Activated naive CD4-positive, alpha-beta T cell treated with anti-CD3 and anti-CD28 coated beads for 36 hours (primary cell): Measurements from ENCODE around the gene AKNAD1. TPM values are rescaled to one million over a fixed set of nuclear protein-coding genes. Genes with fewer than 3 reads are reported as not detected.

ENCODE experiments used
- CTCF ChIA-PET: fragments of 350-600 bp; sonication (Branson Sonifier 250); formaldehyde crosslinking; loops from one replicate; lab custom pipeline; 2021; ENCODE audit warnings: antibody characterized with exemption; lab: Charles Lee
- DNase-seq: peaks from one replicate; pipeline ENCODE4 v3.0.0-alpha.2; 2020
- H3K27ac Mint-ChIP-seq: one replicate; pipeline ENCODE4 v1.8.0; 2021; ENCODE audit warnings: mild to moderate bottlenecking, mixed read lengths
- H3K27me3 Mint-ChIP-seq: one replicate; pipeline ENCODE4 v1.8.0; 2021; ENCODE audit warnings: low read depth, mixed read lengths
- H3K36me3 Mint-ChIP-seq: one replicate; pipeline ENCODE4 v1.8.0; 2021; ENCODE audit warnings: low read depth, mixed read lengths
- H3K4me1 Mint-ChIP-seq: one replicate; pipeline ENCODE4 v1.8.0; 2021; ENCODE audit warnings: low read depth, mixed read lengths
- H3K4me3 Mint-ChIP-seq: one replicate; pipeline ENCODE4 v1.8.0; 2021; ENCODE audit warnings: mild to moderate bottlenecking, moderate library complexity, mixed read lengths
- H3K9me3 Mint-ChIP-seq: one replicate; pipeline ENCODE4 v1.8.0; 2021; ENCODE audit warnings: mixed read lengths
- intact Hi-C: fragments of 100-400 bp; cut with micrococcal nuclease; formaldehyde crosslinking; loops from one replicate; pipeline ENCODE4 v1.15.1; 2023
- total RNA-seq, 2 experiments: library from RNA; stranded (reverse); gene quantifications; one replicate each; pipeline ENCODE4 v1.2.3, GENCODE V29; 2021

AKNAD1 gene
- total RNA-seq, 2 experiments from 2014 or later, result not detected

DNA sequence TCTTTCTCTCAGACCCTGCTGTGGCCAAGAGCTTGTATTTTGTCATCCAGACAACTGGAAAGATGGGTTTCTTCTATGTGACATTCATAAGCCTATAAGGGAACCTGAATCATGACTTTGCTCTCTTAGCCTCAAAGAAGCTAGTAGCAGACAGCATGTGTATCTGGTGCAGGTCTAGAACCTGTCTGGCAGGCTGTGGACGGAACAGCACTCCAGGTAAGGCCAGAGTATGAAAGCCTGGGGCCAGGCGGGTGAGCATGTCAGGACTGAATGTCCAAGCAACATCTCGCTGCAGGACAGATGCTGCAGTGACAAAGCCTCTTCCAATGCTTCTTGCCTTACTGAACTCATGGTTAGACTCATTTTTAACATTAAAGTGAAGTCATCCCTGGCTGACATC is 32.8 kb downstream of the AKNAD1 start:
- H3K27ac Mint-ChIP-seq, result no peak overlapping the region
- CTCF ChIA-PET, result interaction anchor here (0.9 kb wide), 1 partner anchor 73 kb away, joined by 4 read pairs; no protein-coding TSS in a partner anchor
- peaks cover 3% of the 10 kb centered on the region for H3K27me3 Mint-ChIP-seq
- no peaks in the 10 kb centered on the region for H3K9me3 Mint-ChIP-seq
- DNase-seq, result no peak
- H3K4me1 Mint-ChIP-seq, result no peaks in the 10 kb centered on the region
- no peak overlapping the region for H3K4me3 Mint-ChIP-seq
- intact Hi-C loops, result no loop called here
- no peaks in the 10 kb centered on the region for H3K36me3 Mint-ChIP-seq

DNA sequence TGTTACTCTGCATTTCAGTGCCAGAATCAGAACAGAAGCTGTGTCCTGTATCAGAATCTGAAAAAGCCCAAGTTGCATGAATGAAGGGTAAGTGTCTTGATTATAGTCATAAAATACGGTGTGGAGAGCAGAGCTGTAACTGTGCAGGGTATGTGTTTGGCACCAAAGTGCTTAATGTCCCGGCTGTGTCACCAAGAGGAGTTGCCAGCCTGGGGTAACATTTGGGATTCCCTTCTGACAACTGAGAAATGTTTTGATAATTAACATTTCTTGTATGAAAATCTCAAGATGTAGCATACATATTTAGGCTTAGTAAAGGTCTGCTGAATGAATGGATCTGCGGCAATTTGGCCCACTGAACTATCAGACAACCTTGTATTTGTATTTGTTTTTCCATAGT is 33.3 kb downstream of the AKNAD1 start:
- intact Hi-C loops, result no loop called here
- H3K4me1 Mint-ChIP-seq, result no peaks in the 10 kb centered on the region
- DNase-seq, result no peak
- H3K9me3 Mint-ChIP-seq, result no peaks in the 10 kb centered on the region
- CTCF ChIA-PET, result interaction anchor here (1.3 kb wide), 1 partner anchor 8 kb away, joined by 3 read pairs; no protein-coding TSS in a partner anchor
- H3K27me3 Mint-ChIP-seq, result peaks cover 3% of the 10 kb centered on the region
- no peak overlapping the region for H3K4me3 Mint-ChIP-seq
- no peak overlapping the region for H3K27ac Mint-ChIP-seq
- no peaks in the 10 kb centered on the region for H3K36me3 Mint-ChIP-seq

DNA sequence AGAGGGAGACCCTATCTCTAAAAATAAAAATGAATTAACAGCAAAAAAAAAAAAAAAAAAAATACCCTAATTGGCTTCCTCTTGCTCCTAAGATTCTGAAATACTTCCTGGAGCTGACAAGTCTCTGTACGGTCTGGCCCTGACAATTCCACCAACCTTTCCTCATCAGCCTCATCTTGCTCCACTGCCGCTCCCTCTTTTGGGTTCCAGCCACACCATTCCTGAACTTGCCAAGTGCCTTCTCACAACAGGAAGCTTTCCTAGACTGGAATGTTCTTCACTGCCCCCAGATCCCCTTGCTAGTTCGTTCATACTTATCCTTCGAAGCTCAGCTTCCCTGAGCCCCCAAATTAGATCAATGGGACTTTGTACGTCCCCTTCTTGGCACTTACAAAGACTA is 37.0 kb downstream of the AKNAD1 start:
- no peaks in the 10 kb centered on the region for H3K36me3 Mint-ChIP-seq

DNA sequence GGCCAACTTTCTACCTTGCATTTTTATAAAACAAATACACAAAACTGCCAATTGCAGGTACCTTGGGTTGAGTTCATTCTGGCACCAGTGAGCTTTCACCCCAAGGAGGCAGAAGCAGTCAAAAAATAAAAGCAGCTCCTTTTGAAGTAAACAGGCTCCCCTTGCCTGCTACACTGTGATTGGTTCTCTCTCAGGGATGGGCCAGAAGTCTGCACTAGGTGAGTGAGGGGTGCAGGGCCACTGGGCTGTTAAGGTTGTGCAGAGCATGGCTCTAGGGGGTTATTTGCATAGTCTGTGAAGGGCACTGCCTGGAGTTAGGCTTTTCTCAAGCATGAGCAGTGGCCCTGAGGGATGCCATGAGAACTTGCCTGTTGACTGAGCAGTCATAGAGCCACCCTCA is 39.1 kb downstream of the AKNAD1 start:
- Mint-ChIP-seq H3K27me3 (peaks cover 3% of the 10 kb centered on the region), H3K27ac (no peak overlapping the region), H3K9me3 (no peaks in the 10 kb centered on the region), H3K4me1 (no peaks in the 10 kb centered on the region), H3K4me3 (no peak overlapping the region), H3K36me3 (no peaks in the 10 kb centered on the region)
- CTCF ChIA-PET, result no interaction called here
- no peak for DNase-seq
- intact Hi-C loops, result no loop called here

More for the DNA sequence above, 37.0 kb downstream of the AKNAD1 start:
- Mint-ChIP-seq H3K9me3 (no peaks in the 10 kb centered on the region), H3K4me1 (no peaks in the 10 kb centered on the region), H3K4me3 (no peak overlapping the region), H3K27ac (no peak overlapping the region), H3K27me3 (peaks cover 3% of the 10 kb centered on the region)
- CTCF ChIA-PET, result interaction anchor here (1.6 to 3.0 kb wide), 2 partner anchors 9 to 78 kb away, joined by 4 to 11 read pairs; no protein-coding TSS in a partner anchor
- intact Hi-C loops, result no loop called here
- no peak for DNase-seq

DNA sequence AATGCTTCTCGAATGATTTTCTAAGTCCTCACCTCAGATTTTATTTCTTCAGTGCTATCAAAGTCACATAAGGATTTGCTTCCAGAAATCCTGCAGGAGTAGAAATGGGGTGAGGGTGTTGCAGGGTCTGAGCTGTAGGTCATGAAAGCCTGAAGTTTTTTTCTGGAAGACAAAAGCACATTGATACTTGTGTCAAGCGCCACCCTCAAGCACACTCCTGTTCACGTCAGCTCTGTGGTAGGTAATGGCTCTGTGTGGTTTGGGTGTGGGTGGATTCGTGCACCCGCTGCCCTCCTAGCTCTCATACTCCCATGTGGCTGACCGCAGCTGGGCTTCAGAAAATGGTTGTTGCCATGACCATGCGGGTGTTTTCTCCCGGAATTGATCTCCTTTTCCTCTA is 39.9 kb downstream of the AKNAD1 start:
- intact Hi-C loops, result no loop called here
- Mint-ChIP-seq H3K4me1 (no peaks in the 10 kb centered on the region), H3K36me3 (no peaks in the 10 kb centered on the region), H3K27ac (no peak overlapping the region), H3K4me3 (no peak overlapping the region), H3K27me3 (peaks cover 3% of the 10 kb centered on the region), H3K9me3 (no peaks in the 10 kb centered on the region)
- CTCF ChIA-PET, result interaction anchor here (0.6 to 1.3 kb wide), 2 partner anchors 10 to 11 kb away, joined by 3 to 5 read pairs; no protein-coding TSS in a partner anchor
- DNase-seq, result no peak

DNA sequence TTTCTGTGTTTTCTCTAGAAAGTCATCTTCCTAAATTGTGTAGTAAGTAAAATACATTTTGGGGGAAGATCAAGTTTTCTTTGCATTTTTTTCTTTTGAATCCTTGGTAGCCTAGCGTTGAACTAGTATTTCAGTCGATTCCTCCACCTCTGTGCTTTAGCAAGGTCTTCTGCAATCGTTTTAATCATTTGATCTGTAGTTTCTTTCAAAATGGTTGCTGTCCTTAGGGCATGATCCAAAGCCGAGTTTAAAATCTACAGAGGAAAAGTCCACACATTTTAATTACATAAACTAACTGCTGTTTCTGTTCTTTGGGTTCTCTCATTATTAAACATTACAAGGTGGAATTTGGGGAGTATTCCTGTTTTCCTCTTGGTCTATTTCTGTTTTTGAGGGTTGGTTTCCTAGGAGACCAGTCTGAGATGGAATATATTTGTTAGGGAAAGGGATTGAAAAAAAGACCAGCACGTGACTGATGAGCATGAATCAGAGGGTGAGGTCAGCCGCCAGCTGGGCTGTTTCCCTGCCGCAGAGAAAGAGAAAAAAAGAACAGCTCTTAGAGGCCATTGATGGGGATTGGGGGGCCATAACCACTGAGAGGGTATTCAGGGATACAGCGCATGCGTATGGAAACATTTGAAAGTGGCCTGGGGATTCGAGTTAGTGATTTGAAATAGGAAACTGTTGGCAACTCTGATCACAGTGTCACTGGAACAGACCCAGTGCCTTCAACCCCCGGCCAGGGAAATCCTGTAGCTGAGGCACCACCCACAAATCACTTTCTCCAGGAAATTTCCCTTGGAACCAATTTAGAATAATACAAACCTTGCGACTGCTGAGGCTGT is 40.6 kb downstream of the AKNAD1 start:
- CTCF ChIA-PET, result interaction anchor here (0.6 to 1.3 kb wide), 2 partner anchors 10 to 12 kb away, joined by 3 to 5 read pairs; no protein-coding TSS in a partner anchor
- Mint-ChIP-seq H3K9me3 (no peaks in the 10 kb centered on the region), H3K27ac (no peak overlapping the region), H3K27me3 (peaks cover 3% of the 10 kb centered on the region), H3K4me3 (no peak overlapping the region), H3K4me1 (no peaks in the 10 kb centered on the region), H3K36me3 (no peaks in the 10 kb centered on the region)
- no peak for DNase-seq
- intact Hi-C loops, result no loop called here

DNA sequence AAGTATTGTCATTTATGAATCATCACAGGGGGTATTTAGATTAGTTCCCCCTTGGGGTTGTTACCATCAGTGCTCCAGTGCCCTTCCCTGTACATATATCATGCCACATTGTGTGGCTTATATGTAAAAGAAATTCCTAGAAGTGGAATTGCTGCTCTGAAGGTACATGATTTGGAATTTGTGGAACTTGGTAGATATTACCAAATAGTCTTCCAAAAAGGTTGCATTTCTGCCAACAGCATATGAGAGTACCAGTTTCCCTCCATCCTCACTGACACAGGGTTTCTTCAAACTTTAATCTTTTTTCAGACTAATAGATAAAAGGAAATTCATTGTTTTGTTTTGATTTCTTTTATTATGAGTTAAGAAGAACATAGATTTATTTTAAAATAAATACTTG is 41.3 kb downstream of the AKNAD1 start:
- H3K4me1 Mint-ChIP-seq, result no peaks in the 10 kb centered on the region
- H3K27me3 Mint-ChIP-seq, result peaks cover 3% of the 10 kb centered on the region
- CTCF ChIA-PET, result no interaction called here
- no peaks in the 10 kb centered on the region for H3K36me3 Mint-ChIP-seq
- DNase-seq, result no peak
- intact Hi-C loops, result no loop called here
- H3K4me3 Mint-ChIP-seq, result no peak overlapping the region
- H3K9me3 Mint-ChIP-seq, result no peaks in the 10 kb centered on the region
- H3K27ac Mint-ChIP-seq, result no peak overlapping the region

DNA sequence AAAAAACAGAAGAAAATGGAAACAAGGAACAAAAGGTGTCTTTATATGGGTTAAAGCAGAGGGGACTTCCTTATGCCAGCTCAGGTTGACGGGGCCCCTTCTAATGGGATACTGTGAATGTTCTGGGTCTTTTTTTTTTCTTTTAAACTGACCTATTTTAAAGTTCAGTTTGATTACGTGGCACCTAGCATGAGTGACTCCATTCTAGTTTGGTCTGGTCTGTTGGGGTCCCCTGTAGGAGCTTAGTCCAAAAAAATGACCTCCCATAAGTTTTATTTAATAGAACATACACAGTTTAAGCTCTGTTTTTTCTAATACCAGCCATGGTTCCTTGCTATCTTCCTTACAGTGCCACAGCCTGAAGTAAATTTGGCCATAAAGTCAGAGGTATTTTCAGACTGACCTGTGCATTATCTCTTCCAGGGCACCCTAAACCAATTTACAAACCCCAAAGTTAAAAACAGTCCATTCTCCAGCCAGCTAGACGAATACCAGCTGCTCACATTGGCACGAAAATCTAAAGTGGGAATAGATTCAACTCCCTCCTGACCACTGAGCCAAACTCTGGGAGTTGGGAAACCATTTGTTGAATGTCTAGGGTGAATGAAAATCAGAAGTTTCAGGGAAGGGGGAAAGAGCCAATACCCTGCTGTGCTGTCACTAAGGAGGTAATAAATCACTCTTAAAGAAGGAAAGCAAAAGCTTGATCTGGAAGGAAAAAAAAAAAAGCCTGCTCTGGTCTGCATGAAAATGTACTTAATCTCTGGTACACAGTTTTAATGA is 42.4 kb downstream of the AKNAD1 start:
- DNase-seq, result no peak
- no peaks in the 10 kb centered on the region for H3K4me1 Mint-ChIP-seq
- H3K4me3 Mint-ChIP-seq, result no peak overlapping the region
- CTCF ChIA-PET, result interaction anchor here (1.4 kb wide), 1 partner anchor 14 kb away, joined by 6 read pairs; no protein-coding TSS in a partner anchor
- H3K27me3 Mint-ChIP-seq, result no peaks in the 10 kb centered on the region
- intact Hi-C loops, result no loop called here
- H3K9me3 Mint-ChIP-seq, result no peaks in the 10 kb centered on the region
- no peak overlapping the region for H3K27ac Mint-ChIP-seq
- H3K36me3 Mint-ChIP-seq, result no peaks in the 10 kb centered on the region

DNA sequence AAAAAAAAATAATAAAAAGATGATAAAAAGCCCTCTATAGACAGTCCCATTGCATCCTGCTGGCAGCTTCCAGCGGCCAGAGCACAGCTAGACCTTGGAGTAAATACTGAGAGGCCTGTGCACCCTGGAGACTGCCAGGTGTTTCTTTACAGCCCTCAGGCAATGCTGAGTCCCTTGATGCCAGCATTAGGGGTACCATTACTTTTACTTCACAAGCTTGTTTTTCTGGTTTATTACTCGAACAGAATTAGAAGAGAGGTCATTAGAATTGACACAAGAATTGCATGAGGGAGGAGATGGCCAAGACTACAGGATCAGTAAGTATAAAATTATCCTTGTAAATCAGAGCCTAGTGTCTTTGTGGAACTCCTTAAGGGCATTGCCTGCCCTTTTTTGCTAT is 43.6 kb downstream of the AKNAD1 start:
- CTCF ChIA-PET, result interaction anchor here (0.9 kb wide), 1 partner anchor 16 kb away, joined by 3 read pairs; no protein-coding TSS in a partner anchor
- intact Hi-C loops, result no loop called here
- Mint-ChIP-seq H3K36me3 (no peaks in the 10 kb centered on the region), H3K9me3 (no peaks in the 10 kb centered on the region), H3K4me1 (no peaks in the 10 kb centered on the region), H3K27me3 (no peaks in the 10 kb centered on the region), H3K4me3 (no peak overlapping the region), H3K27ac (no peak overlapping the region)
- DNase-seq, result no peak

DNA sequence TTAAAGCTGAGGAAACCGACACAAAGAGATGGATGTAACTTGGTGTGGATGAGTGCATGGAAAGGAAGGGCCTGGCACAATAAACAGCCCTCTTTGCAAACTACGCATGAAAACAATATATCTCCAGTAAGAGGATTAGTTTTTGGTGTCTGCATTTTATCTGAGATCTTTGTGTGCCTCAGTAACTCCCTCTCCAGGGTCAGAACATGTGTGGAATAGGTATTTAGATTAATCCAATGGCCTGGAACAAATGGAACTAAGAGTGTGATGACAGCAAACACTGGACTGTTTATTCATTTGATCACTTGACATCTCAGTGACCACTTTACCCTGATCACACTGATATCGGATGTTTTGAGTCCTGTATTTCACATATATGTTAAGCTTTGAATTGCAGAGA is 45.3 kb downstream of the AKNAD1 start:
- Mint-ChIP-seq H3K9me3 (no peaks in the 10 kb centered on the region), H3K27me3 (no peaks in the 10 kb centered on the region), H3K36me3 (no peaks in the 10 kb centered on the region), H3K4me1 (no peaks in the 10 kb centered on the region), H3K27ac (no peak overlapping the region), H3K4me3 (no peak overlapping the region)
- CTCF ChIA-PET, result interaction anchor here (0.7 kb wide), 1 partner anchor 182 kb away, joined by 3 read pairs; no protein-coding TSS in a partner anchor
- intact Hi-C loops, result no loop called here
- no peak for DNase-seq

DNA sequence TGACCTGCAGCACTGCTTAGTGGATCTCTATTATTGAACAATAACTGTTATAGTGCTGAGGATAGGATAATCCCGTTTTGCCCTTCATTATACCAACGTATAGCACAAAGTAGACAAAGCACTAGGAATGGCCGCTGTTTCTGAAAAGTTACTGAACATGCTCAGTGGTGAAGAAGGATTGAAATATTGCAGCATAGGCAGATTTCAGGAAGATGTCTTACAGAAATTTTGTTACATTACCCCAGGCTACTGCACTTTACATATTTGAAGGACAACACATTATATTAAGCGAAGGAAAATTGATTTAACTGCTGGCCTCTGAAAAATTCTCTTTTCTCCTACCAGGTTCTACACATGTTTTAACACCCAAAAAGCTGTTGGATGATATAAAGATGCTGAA is 48.5 kb downstream of the AKNAD1 start:
- Mint-ChIP-seq H3K27ac (no peak overlapping the region), H3K4me3 (no peak overlapping the region), H3K9me3 (no peaks in the 10 kb centered on the region), H3K4me1 (no peaks in the 10 kb centered on the region), H3K36me3 (peaks cover 7% of the 10 kb centered on the region), H3K27me3 (no peaks in the 10 kb centered on the region)
- no peak for DNase-seq
- CTCF ChIA-PET, result no interaction called here
- intact Hi-C loops, result loop anchor here (10.0 kb wide), 1 partner anchor 186 kb away; no protein-coding TSS in a partner anchor

DNA sequence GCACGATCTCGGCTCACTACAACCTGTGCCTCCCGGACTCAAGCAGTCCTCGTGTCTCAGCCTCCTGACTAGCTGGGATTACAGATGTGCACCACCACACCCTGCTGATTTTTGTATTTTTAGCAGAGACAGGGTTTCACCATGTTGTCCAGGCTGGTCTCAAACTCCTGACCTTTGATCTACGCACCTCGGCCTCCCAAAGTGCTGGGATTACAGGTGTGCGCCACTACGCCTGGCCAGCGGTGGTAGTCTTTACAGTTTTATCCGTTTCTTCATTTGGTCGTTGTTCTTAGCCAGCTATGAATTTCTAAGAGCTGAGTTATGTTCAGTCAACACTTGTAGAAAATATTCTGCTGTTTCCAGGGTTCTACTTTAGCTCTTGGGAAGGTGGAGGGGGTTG is 53.3 kb downstream of the AKNAD1 start:
- no peak overlapping the region for H3K27ac Mint-ChIP-seq
- intact Hi-C loops, result loop anchor here (10.0 kb wide), 1 partner anchor 191 kb away; no protein-coding TSS in a partner anchor
- no peaks in the 10 kb centered on the region for H3K27me3 Mint-ChIP-seq
- no peaks in the 10 kb centered on the region for H3K9me3 Mint-ChIP-seq
- no peak for DNase-seq
- peaks cover 3% of the 10 kb centered on the region for H3K4me1 Mint-ChIP-seq
- no peak overlapping the region for H3K4me3 Mint-ChIP-seq
- CTCF ChIA-PET, result interaction anchor here (1.0 to 1.1 kb wide), 2 partner anchors 17 to 27 kb away, joined by 3 to 4 read pairs; no protein-coding TSS in a partner anchor
- peaks cover 15% of the 10 kb centered on the region for H3K36me3 Mint-ChIP-seq
